ENCODE data around the gene GALNS.
A peak's percentile ranks its signal among the peaks of the same experiment; 100 is the strongest.

The GALNS gene

DNA sequence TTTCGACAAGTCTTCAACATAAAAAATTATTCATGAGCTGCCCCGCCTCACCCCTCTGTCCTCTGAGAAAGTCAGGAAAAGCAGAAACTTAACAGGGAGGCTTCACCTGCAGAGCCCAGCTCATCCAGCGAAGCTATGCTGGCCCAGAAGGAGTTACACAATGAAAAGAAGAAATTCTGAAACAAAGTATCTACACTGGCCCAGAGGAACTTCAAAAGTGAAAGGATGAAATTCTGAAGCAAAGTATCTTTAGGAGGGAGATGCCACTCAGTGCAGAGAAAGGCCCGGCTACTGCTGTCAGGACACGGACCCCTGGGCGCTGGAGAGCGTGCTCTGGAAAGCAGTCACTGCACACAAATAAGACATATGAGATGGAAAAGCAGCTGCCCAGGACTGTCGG, 1.6 kb downstream of the GALNS start:
- no peak for DNase-seq

DNA sequence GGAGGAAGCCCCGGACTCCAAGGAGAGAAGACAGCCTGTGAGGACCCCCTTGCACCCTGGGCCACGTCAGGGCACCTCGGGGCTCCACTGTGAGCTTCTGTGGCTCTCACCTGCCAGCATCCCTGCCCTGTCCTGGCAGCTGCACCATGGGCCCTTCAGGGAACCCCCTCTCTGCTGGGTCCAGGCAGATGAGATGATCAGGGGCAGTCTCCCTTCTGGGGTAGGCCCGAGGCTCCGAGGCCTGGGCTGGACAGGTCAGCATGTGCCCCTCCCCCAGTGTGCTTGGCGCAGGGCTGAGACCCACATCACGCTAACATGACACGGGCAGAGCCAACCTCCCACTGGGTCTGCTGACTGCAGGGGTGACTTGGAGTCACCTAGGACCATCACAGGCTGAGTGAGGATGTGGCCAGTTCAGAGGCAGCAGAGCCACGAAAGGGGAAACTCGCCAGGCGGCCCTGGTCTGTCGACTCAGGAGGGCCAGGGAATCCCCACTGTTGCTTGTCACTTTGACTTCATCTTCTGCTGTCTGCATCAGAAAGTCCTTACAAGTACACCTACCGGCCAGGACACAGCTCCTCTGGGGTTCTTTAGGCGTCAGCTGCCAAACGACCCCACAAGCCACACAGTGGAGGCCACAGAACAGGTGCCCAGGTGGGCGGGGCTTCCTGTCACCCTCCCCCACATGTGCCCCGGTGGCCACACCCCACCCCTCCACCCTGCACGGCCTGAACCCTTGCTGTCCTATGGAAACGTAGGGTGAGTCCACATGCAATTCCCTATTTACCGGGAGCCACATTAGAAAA, 2.2 kb downstream of the GALNS start:
- peak; percentile 33 for DNase-seq

DNA sequence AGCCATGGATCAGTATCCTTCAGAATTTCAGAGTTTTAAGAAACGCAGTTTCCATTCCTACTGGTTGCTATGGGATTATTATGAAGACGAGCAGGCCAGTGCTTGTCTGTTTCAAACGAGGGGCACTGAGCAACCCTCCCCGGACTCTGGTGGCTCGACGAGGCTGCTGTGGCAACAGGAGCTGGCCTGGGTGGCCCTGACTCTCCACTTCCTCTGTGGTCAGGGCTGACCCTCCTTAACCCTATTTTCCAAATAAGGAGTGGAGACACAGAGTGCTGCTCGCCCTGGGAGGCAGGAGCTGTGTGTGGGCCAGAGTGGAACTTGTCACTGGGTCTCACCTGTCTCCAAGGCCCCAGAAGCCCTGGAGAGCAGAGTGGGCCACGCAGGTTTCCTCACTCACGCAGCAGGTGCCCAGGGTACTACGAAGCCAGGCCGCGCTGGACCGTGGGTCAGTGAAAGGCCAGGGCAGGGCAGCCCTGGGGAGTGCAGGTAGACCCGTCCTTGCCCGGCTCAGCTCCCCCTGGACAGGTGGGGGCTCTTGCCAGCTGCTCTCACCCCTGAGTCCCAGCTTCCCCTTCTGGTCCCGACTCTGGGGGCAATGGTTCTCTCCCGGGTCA, 3.3 kb downstream of the GALNS start:
- no peak for DNase-seq

DNA sequence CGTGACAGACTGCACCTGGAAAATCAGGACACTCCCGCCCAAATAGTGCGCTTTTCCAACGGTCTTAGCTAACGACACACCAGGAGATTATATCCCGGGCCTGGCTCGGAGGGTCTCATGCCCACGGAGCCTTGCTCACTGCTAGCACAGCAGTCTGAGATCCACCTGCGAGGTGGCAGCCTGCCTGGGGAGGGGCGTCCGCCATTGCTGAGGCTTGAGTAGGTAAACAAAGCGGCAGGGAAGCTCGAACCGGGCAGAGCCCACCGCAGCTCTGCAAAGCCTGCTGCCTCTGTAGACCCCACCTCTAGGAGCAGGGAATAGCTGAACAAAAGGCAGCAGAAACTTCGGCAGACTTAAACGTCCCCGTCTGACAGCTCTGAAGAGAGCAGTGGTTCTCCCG, 5.1 kb downstream of the GALNS start:
- DNase-seq = no peak

DNA sequence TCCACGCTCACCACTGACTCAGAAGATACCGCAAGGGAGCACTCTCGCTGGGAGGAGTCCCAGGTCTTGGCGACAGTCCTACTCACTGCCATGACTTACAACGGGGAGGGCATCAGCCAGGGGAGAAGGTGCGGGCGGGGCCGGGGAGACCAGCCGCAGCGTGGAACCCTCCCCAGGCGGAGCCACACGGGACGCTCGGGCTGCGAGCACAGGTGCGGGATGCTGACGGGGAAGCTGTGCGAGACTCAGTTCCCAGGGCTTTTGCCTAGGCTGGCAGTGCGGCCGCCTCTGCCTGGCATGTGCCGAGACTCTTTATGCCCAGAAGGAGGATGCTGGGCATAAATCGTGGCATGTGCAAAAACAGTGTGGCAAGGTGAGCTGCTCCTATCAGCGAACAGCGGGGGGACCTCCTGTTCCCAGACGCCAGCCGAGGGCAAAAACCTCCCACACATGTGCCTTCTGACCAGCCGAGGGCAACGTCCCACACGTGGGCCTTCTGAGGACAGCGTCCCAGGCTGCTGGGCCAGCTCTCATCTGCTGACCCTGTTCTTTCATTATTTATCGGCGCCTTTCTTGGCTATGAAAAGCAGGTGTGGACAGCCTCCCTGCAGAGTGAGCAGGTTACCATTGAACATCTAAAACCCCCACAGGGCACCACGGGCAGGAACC, 6.1 kb downstream of the GALNS start:
- DNase-seq = no peak

DNA sequence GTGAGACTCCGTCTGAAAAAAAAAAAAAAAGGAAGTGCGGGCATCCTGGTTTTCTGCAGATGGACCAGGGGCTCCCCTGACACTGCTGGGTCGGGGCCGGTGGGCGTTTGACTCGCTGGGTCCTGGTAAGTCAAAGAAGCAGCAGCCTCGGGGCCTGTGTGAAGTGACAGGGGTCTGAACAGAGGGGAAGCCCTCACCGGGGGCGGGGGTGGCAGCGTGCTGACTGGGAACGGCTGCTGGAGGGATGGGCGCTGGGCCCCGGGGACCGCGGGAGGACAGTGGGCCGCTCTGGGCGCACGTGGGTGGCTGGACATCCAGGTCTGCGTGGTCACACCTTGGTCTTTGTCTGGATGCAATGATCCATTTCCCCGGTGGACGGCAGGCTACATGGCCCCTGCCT, 8.2 kb downstream of the GALNS start:
- DNase-seq = no peak

DNA sequence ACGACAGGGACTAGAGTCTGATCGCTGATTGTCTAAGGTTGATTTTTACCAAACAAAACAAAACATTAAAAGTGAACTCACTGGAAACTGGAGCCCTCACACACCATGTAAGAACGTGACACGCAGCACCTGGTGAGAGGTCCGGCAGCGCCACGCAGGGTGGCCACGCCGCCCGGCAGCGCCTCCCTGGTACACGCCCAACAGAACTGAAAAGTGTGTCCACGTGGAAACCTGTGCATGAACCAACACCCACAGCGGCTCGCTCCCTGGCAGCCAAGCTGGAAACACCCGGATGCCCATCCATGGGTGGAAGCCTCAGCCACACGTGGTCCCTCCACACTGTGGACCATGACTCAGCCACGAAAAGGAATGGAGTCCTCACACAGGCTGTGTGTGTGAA, 9.1 kb downstream of the GALNS start:
- DNase-seq = no peak

DNA sequence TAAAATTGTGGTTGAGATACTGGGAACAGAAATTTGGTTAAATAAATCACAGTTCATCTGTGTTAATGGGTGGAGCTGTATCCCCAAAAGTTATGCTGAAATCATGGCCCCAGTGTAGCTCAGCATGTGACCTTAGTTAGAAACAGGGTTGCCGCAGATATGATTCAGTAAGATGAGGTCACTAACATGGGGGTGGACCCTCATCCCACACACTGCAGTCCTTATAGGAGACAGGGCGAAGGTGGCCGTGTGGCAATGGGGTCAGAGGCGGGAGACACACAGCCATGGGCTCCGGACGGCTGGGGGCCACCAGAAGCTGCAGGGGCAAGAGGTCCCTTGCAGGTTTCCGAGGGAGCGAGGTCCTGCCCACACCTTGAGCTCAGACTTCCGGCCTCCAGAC, 10.7 kb downstream of the GALNS start:
- DNase-seq = no peak

DNA sequence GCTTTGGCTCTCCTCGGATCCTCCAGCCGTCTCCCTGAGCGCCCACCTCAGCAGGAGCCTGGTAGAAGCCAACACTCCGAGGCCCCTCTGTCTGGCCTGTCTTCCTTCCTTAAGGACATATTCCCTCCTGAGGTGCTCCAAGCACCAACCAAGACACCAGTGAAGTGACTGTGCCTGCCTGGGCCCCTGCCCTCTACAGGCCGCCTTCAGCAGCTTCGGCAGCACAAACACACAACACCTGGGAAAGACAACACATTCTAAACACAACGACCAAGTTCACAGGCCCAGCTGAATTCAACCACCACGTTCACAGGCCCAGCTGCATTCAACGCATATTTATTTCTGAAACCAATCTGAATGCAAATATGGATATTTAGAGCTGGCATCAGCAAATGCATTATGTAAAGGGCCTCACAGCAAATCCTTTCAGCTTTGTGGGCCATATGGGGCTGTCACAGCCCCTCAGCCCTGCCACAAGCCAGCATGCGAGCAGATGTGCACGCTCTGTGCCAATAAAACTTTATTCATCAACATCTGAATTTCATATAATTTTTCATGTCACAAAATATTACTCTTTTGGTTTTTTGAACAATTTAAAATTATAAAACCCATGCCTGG, 12.2 kb downstream of the GALNS start:
- no peak for DNase-seq

DNA sequence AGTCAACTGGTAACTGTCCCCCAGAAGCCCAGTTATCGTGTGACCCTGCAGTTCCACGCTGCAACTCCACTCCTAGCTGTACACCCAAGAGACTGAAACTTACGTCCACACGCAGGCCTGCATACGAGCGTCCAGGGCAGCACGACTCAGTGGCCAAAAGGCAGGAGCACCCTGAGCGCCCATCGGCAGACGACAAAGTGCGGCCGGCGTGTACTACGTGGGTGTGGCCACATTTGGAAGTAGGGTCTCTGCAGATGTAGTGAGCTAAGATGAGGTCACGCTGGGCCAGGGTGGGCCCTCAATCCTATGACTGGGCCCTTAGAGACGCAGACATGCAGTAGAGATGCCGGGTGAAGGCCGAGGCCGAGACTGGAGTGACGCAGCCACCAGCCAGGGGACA, 13.5 kb downstream of the GALNS start:
- no peak for DNase-seq

DNA sequence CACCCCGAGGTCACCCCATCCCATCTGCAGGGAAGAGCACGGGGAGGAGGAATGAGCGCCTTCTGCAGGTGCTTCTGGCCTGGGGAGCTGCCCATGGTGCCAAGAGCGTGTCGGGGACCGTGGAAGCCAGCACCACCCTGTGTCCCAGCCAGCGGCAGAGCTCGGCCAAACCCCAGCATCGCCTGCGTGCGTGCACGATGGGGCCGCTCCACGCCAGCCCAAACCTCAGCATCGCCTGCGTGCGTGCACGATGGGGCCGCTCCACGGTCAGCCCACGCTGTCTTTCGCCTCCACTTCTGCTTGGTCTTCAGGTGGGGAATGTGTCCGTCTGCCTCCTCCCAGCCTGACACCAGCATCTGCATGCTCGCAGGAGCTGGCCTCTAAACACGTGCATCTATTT, 13.9 kb downstream of the GALNS start:
- DNase-seq = no peak

DNA sequence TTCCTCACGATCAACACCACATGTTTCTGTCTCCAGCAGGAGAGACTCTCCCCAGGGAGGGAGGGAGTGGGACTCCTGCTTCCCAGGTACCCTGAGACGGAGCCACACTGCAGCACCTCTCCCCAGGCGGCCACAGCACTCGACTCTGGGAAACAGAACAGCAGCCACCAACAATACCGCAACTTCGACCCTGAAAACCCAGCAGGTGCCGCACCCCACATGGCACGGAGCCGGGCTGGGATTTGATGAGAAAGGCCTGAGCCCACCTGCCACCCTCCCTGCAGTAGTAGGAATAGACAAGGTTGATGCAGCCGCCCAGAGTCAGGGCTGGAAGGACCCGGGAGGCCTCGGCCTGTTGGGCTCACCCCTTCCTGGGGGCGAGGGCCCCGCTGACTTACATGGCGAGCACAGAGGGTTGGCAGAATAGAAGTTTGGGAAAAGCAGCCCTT, 14.4 kb downstream of the GALNS start:
- DNase-seq = no peak

DNA sequence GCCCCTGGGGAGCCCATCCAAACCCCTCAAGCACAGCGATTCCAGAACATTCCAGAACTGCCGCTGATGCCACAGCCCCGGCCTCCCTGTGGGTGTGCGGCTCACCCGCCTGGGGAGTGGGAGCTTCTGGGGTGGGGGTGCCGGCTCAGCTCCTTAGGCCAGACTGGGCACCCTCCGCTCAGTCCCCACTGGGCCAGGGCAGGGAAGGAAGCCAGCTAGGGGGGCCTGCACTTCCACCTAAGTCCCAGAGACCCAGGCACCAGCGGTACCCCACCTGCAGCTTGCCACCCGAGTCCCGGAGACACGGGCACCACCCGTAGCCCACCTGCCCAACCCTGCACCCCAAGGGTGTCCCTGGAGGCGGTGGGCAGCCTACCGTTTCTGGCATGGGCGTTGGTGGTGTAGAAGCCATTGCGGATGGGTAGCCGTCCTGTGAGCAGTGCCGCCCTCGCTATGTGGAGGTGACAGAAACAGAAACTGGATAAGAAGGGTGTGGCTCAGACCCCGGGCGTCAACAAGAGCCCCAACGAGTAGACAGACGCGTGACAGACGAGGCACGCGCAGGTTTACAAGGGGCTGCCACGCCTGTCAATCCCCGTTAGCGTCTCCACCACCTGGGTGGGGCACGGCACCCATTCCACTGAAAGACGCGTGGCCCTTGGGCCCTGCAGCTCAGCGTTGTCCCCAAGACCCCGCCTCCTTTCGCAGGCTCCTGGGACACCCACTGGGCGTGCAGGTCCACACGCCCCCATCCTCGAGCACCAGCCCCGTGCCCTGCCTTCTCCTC, 15.0 kb downstream of the GALNS start:
- no peak for DNase-seq

DNA sequence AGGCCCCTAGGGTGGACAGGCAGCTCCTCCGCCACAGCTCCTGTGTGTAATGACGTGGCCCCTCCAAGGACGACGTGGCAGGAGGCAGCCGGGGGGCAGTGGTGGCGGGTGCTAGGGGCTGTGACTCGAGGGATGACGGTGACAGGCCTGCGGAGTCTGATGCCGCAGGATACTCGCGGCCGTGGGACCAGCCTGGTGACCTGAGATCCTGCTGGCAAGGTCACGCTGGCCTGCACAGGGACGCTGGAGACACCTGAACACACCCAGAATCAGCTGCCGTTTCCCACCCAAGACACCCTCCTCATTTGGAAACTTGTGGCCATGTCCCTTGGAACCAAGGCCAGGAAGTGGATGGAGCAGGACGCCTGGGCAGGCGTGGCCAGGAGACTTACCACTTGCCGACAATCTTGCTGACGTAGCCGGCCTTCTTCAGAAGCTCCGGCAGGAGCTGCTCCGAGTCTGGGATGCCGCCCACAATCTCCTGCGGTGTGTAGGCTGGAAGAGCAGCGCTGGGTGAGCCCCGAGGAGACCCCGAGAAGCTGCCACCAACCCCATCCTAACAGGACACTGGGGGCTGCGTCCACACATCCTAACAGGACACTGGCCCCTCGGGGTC, 16.0 kb downstream of the GALNS start:
- no peak for DNase-seq

DNA sequence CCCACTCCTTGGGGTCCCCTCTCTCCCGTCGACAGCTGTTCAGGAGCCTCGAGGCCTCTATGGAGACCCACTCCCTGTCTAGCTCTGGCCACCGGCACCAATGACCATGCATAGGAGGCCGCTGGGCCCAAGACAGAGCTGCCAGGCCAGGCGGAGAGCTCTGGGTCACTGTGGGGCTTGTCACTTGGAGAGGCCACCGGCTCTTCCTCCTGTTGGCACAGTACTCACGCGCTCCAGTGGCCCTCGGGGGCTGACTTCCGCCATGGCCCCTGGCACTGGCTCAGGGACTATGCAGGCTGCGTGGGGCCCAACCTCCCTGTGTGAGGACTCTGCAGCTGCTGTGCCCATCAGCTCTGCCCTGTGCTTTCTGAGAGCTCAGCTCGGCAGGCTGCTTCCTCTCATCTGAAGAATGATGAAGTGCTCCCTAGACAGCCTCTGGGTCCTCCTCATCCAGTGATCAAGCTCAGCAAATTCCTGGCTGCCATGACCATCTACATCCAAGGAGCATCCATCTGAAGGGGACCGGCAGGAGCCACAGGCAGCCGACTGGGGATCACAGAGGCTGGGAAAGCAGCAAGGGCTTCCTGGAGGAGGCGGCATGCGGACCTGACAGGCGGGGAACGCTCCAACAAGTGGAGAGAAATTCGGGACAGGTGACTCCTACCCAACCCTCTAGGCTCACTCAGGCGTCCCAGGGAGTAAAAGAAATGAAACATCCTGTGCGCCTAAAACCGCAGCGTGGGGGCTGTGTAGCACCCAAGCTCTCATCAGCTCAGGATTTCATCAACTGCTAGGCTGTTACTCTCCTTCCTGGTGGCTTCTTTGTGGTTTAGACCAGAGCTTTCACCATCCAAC, 16.8 kb downstream of the GALNS start:
- DNase-seq = no peak

DNA sequence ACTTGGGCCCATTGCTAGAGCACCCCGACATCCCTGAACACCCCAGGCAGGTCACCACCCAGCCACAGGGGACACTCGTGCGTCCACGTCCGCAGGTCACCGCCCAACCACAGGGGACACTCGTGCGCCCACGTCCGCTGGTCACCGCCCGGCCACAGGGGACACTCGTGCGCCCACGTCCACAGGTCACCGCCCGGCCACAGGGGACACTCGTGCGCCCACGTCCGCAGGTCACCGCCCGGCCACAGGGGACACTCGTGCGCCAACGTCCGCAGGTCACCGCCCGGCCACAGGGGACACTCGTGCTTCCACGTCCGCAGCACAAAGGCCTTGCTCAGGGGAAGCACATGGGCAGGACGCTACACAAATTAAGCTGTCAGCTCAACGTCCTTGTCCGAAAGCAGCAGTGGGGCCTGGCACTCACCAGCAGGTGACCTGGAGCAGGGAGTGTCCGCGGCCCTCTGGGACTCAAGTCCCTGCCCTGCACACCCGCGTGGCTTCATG, 17.7 kb downstream of the GALNS start:
- DNase-seq = no peak

DNA sequence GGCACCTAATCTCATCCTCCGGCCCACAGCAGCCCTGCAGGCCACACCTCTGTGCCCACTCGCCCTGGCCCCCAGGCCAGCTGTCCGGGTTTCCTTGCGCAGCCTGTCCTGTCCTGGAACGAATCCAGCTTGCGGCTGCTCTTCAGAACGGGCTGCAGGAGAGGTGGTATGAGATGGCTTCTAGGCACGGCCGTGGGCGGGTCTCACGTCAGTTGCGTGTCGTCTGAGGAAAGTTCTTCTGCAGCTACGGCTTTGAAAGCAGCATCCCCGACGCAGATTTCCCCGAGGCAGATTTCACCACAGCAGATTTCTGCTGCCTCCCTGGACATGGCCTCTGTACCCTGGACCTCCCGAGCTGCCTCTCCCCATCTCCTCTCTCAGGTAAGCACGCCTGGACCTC, 18.2 kb downstream of the GALNS start:
- DNase-seq = no peak

DNA sequence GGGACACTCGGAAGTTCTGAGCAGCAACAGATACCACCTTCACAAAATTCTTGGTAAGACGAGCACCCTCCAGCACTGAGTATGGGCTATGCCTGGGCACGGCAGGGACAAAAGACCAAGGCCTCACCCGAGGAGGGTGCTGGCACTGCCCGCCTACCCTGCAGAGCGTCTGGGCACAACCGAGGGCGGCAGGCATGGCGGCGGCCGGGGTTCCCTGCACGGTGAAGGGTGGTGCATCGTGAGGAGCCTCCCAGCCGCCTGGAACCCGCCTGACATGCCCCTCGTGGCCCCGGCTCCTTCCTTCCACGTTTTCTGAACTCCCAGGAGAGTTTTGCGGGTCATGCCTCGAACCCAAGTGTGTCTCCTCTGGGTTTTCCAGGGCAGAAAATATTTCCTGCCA, 18.9 kb downstream of the GALNS start:
- no peak for DNase-seq

DNA sequence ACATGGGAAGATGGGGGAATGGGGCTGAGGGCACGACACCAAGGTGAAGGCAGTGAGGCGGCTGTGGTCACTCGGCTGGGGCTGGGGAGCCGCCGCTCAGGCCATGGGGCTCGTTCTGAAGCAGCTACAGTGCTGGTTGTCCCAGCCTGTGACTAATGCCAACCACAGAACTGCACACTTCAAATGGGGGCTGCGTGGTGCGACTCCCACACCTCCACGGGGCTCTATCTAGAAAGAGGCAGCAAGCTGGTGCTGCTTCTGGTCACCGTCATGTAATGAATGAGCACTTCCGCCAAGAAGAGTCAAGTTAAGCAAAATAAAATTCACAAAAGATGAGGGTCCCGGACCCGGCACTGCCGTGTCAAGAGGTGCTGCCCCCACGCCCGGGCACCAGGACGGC, 20.0 kb downstream of the GALNS start:
- no peak for DNase-seq

DNA sequence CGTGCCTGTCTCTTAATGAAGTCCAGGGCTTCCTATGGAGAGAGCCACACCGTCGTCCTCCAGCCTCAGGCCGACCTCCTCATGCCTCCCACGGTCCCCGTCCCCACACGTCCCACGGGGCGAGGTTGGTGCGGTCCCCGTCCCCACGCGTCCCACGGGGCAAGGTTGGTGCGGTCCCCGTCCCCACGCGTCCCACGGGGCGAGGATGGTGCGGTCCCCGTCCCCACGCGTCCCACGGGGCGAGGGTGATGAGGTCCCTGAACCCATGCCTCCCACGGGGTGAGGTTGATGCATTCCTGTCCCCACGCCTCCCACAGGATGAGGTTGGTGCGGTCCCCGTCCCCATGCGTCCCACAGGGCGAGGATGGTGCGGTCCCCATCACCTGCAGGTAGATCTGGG, 20.9 kb downstream of the GALNS start:
- no peak for DNase-seq

DNA sequence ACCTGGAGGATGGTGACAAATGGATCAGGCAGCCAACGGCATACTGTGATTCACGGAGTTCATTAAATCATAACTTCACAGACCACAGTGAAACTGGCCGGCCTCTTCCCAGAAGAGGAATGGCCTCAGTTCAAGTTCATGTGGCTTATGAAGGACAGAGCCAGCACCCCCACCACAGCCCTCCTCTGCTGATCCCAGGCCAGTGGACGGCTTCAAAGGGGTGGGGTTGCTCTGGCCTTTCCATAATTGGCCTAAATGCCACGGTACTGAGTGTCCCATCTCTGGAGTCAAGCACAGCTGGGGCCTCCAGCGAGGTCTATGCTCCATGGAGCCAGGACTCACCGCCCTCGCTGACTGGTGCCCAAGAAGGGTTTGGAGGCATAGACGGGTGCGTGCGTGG, 21.4 kb downstream of the GALNS start:
- no peak for DNase-seq
